Measurements from ENCODE around the gene CEACAM21. TPM values are rescaled to one million over a fixed set of nuclear protein-coding genes. Genes with fewer than 3 reads are reported as not detected.

CEACAM21 gene
- total RNA-seq, 1 experiment from 2014 or later: not detected

DNA sequence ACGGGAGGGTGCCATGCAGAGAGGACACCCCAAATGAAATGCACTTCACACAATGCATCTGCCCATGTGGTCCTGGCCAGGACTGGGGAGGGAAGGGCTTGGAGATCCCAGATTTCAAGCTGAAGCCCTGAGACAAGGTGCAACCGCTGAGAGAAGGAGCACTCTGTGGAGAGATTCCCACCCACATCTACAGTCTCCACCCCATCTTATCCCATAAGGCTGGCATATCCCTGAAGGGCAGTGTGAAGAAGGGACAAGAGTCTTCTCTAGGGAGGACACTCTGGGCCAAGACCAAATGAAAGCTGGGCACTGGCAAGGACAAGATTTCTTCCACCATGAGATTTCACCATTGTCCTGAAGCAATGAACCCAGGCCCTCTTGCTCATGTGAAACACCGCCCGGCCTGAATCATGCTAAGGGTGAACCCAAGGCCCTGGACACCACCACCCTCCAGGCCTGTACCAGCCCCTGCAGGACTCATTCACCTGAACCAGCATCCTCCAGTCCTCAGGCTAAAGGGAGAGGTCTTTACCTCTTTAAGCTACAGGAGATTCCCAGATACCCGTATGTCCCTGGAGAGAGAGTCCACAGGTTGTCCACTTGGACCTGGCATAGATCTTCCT, 30.4 kb downstream of the CEACAM21 start:
- Histone ChIP-seq H3K4me3 (ENCODE audit: low read length) (no peak overlapping the region), H3K36me3 (ENCODE audit: insufficient read depth, low read length) (no peaks in the 10 kb centered on the region), H4K20me1 (ENCODE audit: insufficient read depth, low read depth, low read length) (no peaks in the 10 kb centered on the region), H3K9ac (ENCODE audit: low read length) (no peak overlapping the region), H3K4me1 (ENCODE audit: low read length) (no peaks in the 10 kb centered on the region), H3K9me3 (ENCODE audit: low read length) (no peaks in the 10 kb centered on the region), H3K27me3 (ENCODE audit: low read length) (no peaks in the 10 kb centered on the region), H3K4me2 (ENCODE audit: low read depth, low read length, poor library complexity, severe bottlenecking) (no peak overlapping the region), H3K79me2 (ENCODE audit: low read length) (no peaks in the 10 kb centered on the region), H2AFZ (ENCODE audit: low read length) (no peak overlapping the region), H3K27ac (ENCODE audit: low read length) (no peak overlapping the region), H3K9me2 (replicated peaks; ENCODE audit: insufficient read depth, low read length) (no peaks in the 10 kb centered on the region)
- no peak for DNase-seq

DNA sequence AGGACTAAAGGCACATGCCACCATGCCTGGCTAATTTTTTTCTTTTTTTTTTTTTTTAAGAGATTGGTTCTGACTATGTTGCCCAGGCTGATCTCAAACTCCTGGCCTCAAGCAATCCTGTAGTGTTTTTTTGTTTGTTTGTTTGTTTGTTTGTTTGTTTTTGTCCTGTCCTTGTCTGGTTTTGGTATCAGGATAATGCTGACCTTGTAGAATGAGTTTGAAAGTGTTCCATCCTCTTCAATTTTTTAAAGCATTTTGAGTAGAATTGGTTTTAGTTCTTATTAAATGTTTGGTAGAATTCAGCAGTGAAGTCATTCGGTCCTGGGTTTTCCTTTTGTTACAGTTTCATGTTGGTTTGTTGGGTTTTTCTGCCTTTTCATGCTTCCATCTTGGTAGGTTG, 31.7 kb downstream of the CEACAM21 start:
- no peak overlapping the region for H3K4me3 ChIP-seq (ENCODE audit: low read length)
- H2AFZ ChIP-seq (ENCODE audit: low read length): no peak overlapping the region
- H3K27ac ChIP-seq (ENCODE audit: low read length): no peak overlapping the region
- DNase-seq: no peak
- H3K9ac ChIP-seq (ENCODE audit: low read length): no peak overlapping the region
- H3K4me2 ChIP-seq (ENCODE audit: low read depth, low read length, poor library complexity, severe bottlenecking): no peak overlapping the region
- no peaks in the 10 kb centered on the region for H3K79me2 ChIP-seq (ENCODE audit: low read length)
- H4K20me1 ChIP-seq (ENCODE audit: insufficient read depth, low read depth, low read length): no peaks in the 10 kb centered on the region
- no peaks in the 10 kb centered on the region for H3K27me3 ChIP-seq (ENCODE audit: low read length)
- no peaks in the 10 kb centered on the region for H3K4me1 ChIP-seq (ENCODE audit: low read length)
- no peaks in the 10 kb centered on the region for H3K9me2 ChIP-seq (replicated peaks; ENCODE audit: insufficient read depth, low read length)
- no peaks in the 10 kb centered on the region for H3K36me3 ChIP-seq (ENCODE audit: insufficient read depth, low read length)
- H3K9me3 ChIP-seq (ENCODE audit: low read length): no peaks in the 10 kb centered on the region

DNA sequence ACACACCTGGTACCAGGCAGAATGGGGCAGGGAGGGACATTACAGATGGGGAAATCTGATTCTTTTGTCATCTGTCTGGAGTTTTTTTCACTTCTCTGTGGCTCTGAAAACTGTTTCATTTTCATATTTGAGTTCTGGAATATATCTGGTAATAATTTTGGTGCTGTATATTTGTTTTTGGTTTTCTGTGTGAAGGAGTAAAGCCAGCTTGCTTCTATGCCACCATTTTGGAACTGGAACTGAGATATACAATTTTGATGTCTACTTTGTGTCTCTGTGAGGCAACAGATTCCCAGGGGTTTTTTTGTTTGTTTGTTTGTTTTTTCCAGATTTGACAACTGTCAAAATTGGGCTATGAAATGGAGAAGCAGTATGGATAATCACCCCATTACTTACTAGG, 34.8 kb downstream of the CEACAM21 start:
- no peak for DNase-seq
- Histone ChIP-seq H3K9me3 (ENCODE audit: low read length) (no peaks in the 10 kb centered on the region), H2AFZ (ENCODE audit: low read length) (no peak overlapping the region), H3K4me3 (ENCODE audit: low read length) (no peak overlapping the region), H3K9ac (ENCODE audit: low read length) (no peak overlapping the region), H3K27me3 (ENCODE audit: low read length) (no peaks in the 10 kb centered on the region), H3K27ac (ENCODE audit: low read length) (no peak overlapping the region), H3K9me2 (replicated peaks; ENCODE audit: insufficient read depth, low read length) (no peaks in the 10 kb centered on the region), H4K20me1 (ENCODE audit: insufficient read depth, low read depth, low read length) (no peaks in the 10 kb centered on the region), H3K4me1 (ENCODE audit: low read length) (no peaks in the 10 kb centered on the region), H3K79me2 (ENCODE audit: low read length) (no peaks in the 10 kb centered on the region), H3K36me3 (ENCODE audit: insufficient read depth, low read length) (no peaks in the 10 kb centered on the region), H3K4me2 (ENCODE audit: low read depth, low read length, poor library complexity, severe bottlenecking) (no peak overlapping the region)

DNA sequence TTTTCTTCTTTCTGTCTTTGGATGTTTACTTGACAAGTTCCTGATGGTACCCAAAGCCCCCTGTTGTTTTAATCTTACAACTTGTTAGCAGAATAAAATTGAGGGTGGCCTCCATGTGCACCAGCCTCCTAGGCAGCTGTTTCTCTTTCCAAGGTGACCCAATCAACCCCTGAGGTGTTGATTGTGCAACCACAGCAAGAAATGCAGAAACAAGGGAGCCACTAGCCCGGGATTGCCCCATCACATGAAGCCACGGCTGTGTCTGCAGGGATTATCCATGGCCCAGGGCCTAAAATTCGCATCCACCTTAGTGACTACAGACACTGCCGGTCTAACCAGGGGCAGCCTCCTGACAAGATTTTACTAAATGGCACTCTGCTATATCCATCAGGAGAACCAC, 36.5 kb downstream of the CEACAM21 start:
- no peaks in the 10 kb centered on the region for H3K4me1 ChIP-seq (ENCODE audit: low read length)
- H3K4me2 ChIP-seq (ENCODE audit: low read depth, low read length, poor library complexity, severe bottlenecking): no peak overlapping the region
- no peaks in the 10 kb centered on the region for H3K9me2 ChIP-seq (replicated peaks; ENCODE audit: insufficient read depth, low read length)
- no peaks in the 10 kb centered on the region for H3K79me2 ChIP-seq (ENCODE audit: low read length)
- H4K20me1 ChIP-seq (ENCODE audit: insufficient read depth, low read depth, low read length): no peaks in the 10 kb centered on the region
- no peaks in the 10 kb centered on the region for H3K27me3 ChIP-seq (ENCODE audit: low read length)
- no peak overlapping the region for H3K4me3 ChIP-seq (ENCODE audit: low read length)
- H3K27ac ChIP-seq (ENCODE audit: low read length): no peak overlapping the region
- H3K9me3 ChIP-seq (ENCODE audit: low read length): no peaks in the 10 kb centered on the region
- no peak for DNase-seq
- no peak overlapping the region for H3K9ac ChIP-seq (ENCODE audit: low read length)
- H2AFZ ChIP-seq (ENCODE audit: low read length): no peak overlapping the region
- no peaks in the 10 kb centered on the region for H3K36me3 ChIP-seq (ENCODE audit: insufficient read depth, low read length)

DNA sequence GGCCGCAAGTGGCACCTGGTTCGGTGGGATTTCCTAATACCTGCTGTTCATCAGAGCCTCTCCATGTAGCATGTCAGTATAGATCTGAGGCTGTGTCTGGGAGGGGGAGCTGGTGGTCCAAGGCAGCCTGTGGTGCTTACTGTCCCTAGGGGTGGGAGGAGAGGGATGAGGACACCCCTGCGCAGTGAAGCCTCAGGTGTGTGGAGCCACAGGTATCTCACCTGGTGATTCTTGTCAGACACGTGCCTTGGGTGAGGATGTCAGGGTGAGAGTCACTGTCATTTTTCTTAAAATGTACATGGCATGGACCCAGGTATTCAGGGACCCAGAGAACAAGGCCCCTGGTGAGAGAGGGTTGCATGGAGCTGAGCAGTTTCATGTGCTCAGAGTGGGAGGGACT, 39.2 kb downstream of the CEACAM21 start:
- H3K9me2 ChIP-seq (replicated peaks; ENCODE audit: insufficient read depth, low read length): no peaks in the 10 kb centered on the region
- no peak overlapping the region for H3K9ac ChIP-seq (ENCODE audit: low read length)
- H3K36me3 ChIP-seq (ENCODE audit: insufficient read depth, low read length): no peaks in the 10 kb centered on the region
- H3K79me2 ChIP-seq (ENCODE audit: low read length): no peaks in the 10 kb centered on the region
- no peaks in the 10 kb centered on the region for H4K20me1 ChIP-seq (ENCODE audit: insufficient read depth, low read depth, low read length)
- no peak overlapping the region for H3K4me3 ChIP-seq (ENCODE audit: low read length)
- no peak for DNase-seq
- no peak overlapping the region for H2AFZ ChIP-seq (ENCODE audit: low read length)
- H3K4me1 ChIP-seq (ENCODE audit: low read length): no peaks in the 10 kb centered on the region
- no peaks in the 10 kb centered on the region for H3K9me3 ChIP-seq (ENCODE audit: low read length)
- no peak overlapping the region for H3K4me2 ChIP-seq (ENCODE audit: low read depth, low read length, poor library complexity, severe bottlenecking)
- H3K27ac ChIP-seq (ENCODE audit: low read length): no peak overlapping the region
- no peaks in the 10 kb centered on the region for H3K27me3 ChIP-seq (ENCODE audit: low read length)

DNA sequence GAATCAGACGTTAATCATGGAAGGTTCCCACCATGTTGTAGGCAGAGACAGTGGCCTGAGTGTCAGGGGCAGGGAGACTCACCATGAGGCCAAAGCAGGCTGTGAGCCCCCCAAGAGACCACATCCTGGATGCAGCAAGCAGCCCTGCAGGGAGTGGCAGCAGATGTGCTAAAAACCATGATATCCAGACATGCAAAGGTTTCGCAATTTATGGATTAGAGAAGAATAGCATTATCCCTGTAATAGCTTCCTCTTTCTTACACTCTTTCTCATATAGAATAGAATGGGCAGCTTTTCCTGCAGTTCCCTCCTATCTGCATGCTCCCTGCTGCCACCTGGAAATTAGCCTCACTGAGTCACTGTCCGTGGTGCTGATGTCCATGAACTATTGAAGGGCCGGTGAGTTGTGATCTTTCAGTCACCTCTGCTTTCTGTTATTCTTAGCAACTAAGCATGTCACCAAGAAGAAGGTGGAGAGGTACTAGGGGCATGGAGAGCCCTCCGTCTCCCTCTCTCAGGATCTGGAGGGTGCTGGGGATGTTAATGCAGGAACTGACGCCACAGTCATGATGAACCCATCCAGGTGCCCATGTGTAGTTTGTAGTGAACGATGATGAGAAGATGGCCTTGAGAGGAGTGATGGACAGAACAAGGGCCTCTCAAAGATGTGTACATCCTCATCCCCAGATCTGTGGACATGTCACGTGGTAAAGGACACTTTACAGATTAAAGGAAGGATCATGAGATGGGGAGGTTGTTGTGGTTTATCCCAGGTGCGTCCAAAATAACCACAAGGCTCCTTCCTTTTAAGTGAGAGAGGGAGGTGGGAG, 41.0 kb downstream of the CEACAM21 start:
- H3K27me3 ChIP-seq (ENCODE audit: low read length): no peaks in the 10 kb centered on the region
- no peaks in the 10 kb centered on the region for H3K36me3 ChIP-seq (ENCODE audit: insufficient read depth, low read length)
- H3K9me3 ChIP-seq (ENCODE audit: low read length): no peaks in the 10 kb centered on the region
- H2AFZ ChIP-seq (ENCODE audit: low read length): no peak overlapping the region
- H4K20me1 ChIP-seq (ENCODE audit: insufficient read depth, low read depth, low read length): no peaks in the 10 kb centered on the region
- no peak overlapping the region for H3K9ac ChIP-seq (ENCODE audit: low read length)
- no peaks in the 10 kb centered on the region for H3K9me2 ChIP-seq (replicated peaks; ENCODE audit: insufficient read depth, low read length)
- no peak overlapping the region for H3K27ac ChIP-seq (ENCODE audit: low read length)
- no peaks in the 10 kb centered on the region for H3K4me1 ChIP-seq (ENCODE audit: low read length)
- H3K79me2 ChIP-seq (ENCODE audit: low read length): no peaks in the 10 kb centered on the region
- DNase-seq: peak; percentile 48
- no peak overlapping the region for H3K4me2 ChIP-seq (ENCODE audit: low read depth, low read length, poor library complexity, severe bottlenecking)
- no peak overlapping the region for H3K4me3 ChIP-seq (ENCODE audit: low read length)

DNA sequence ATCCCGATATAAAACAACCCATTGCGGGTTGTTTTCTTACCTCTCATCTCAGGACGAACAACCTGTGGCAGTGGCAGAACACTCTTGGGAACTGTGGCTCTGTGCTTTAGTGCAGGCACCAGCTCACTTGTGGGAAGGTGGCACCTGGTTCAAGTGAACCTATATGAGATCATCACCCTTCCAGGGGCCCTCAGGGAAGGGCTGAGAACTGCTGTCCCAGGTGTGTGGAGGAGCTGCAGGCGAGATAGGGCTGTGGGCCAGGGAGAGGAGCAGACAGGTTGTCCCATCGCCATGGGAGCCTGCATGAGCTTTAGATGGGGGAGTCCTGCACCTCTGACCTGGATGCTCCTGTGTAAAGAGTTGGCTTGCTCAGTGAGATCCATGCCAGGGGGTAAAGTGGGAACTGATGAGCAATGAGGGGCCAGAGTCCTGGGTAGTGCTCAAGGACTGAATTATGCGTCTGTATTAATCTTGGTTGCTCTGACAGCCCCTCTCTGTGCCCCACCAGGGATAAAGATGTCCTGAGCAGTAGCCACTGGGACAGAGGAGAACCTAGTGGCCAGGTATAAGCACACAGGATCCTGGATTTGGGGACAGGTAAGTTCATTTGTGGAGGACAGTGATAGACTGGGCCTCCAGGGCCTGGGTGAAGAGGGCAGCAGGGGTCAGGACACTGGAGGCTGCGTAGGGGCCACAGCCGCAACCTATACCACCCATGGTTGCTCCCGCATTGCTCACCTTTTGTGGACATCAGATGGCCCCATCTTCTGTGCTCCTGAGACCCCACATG, 42.2 kb downstream of the CEACAM21 start:
- Histone ChIP-seq H3K27ac (ENCODE audit: low read length) (no peak overlapping the region), H3K4me3 (ENCODE audit: low read length) (no peak overlapping the region), H3K9me3 (ENCODE audit: low read length) (no peaks in the 10 kb centered on the region), H3K4me2 (ENCODE audit: low read depth, low read length, poor library complexity, severe bottlenecking) (no peak overlapping the region), H3K4me1 (ENCODE audit: low read length) (no peaks in the 10 kb centered on the region), H3K36me3 (ENCODE audit: insufficient read depth, low read length) (no peaks in the 10 kb centered on the region), H3K9ac (ENCODE audit: low read length) (no peak overlapping the region), H3K9me2 (replicated peaks; ENCODE audit: insufficient read depth, low read length) (no peaks in the 10 kb centered on the region), H4K20me1 (ENCODE audit: insufficient read depth, low read depth, low read length) (no peaks in the 10 kb centered on the region), H3K79me2 (ENCODE audit: low read length) (no peaks in the 10 kb centered on the region), H2AFZ (ENCODE audit: low read length) (no peak overlapping the region), H3K27me3 (ENCODE audit: low read length) (no peaks in the 10 kb centered on the region)
- no peak for DNase-seq

DNA sequence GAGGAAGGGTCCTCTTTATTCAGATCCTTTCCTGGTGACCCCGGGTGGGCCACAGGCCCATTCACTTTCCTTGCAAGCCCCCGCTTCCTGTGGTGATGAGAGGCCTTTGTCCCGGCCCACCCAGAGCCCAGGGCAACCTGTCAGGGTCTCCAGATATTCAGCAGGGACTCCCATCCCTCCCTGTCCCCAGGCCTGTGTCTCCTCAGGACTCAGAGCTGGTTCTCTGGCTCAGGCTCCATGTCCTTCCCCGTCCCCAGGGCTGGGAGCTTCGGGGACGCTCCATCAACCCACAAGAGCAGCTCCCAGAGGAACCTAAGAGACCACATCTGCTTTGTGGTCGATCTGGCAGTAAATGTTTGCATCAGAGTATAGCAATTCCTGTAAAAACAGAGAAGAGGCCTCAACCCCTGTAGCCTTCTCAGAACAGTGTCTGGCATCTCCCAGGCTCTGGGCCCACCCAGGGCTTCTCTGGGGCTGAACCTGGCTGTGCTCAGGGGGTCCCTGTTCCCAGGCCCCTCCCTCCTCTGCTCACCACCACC, 43.1 kb downstream of the CEACAM21 start:
- Histone ChIP-seq H3K9me2 (replicated peaks; ENCODE audit: insufficient read depth, low read length) (no peaks in the 10 kb centered on the region), H3K4me3 (ENCODE audit: low read length) (no peak overlapping the region), H3K27me3 (ENCODE audit: low read length) (no peaks in the 10 kb centered on the region)

More for the DNA sequence above, 43.1 kb downstream of the CEACAM21 start:
- Histone ChIP-seq H3K36me3 (ENCODE audit: insufficient read depth, low read length) (no peaks in the 10 kb centered on the region), H4K20me1 (ENCODE audit: insufficient read depth, low read depth, low read length) (no peaks in the 10 kb centered on the region), H3K9me3 (ENCODE audit: low read length) (no peaks in the 10 kb centered on the region), H3K79me2 (ENCODE audit: low read length) (no peaks in the 10 kb centered on the region), H3K4me2 (ENCODE audit: low read depth, low read length, poor library complexity, severe bottlenecking) (no peak overlapping the region), H2AFZ (ENCODE audit: low read length) (no peak overlapping the region), H3K4me1 (ENCODE audit: low read length) (no peaks in the 10 kb centered on the region), H3K27ac (ENCODE audit: low read length) (no peak overlapping the region), H3K9ac (ENCODE audit: low read length) (no peak overlapping the region)
- no peak for DNase-seq

Measured in Karpas-422 (cell line).